Stimulated activated naive B cell treated with anti-CD40 and anti-IgM and Interleukin-4, amounts not matched to agents 10 μg/mL and 1 μg/mL and 100 μg/mL, for 72 hours (primary cell): ENCODE data around the gene ZNF785.
A peak's percentile ranks its signal among the peaks of the same experiment; 100 is the strongest.

Source experiments
- ATAC-seq, 2 donors: fragments of 150-1000 bp; cut with Tn5 transposase; replicated peaks; 2 replicates each; pipeline ENCODE4 v1.10.0; 2021; ENCODE audit warnings: moderate library complexity in 1 of 2
- DNase-seq: peaks from one replicate; pipeline ENCODE4 v3.0.0; 2021
- H3K27ac Mint-ChIP-seq: one replicate; pipeline ENCODE4 v1.8.0; 2022; ENCODE audit warnings: mild to moderate bottlenecking, mixed read lengths
- H3K27me3 Mint-ChIP-seq, 2 donors: one replicate each; pipeline ENCODE4 v1.8.0; 2022; ENCODE audit warnings: mixed read lengths in 2 of 2
- H3K36me3 Mint-ChIP-seq, 2 donors: one replicate each; pipeline ENCODE4 v1.8.0; 2022; ENCODE audit warnings: mixed read lengths in 2 of 2, mild to moderate bottlenecking in 1 of 2
- H3K4me1 Mint-ChIP-seq, 2 donors: one replicate each; pipeline ENCODE4 v1.8.0; 2022; ENCODE audit warnings: mixed read lengths in 2 of 2, mild to moderate bottlenecking in 1 of 2
- H3K4me3 Mint-ChIP-seq, 2 donors: one replicate each; pipeline ENCODE4 v1.8.0; 2022; ENCODE audit warnings: mild to moderate bottlenecking in 2 of 2, mixed read lengths in 2 of 2, moderate library complexity in 1 of 2
- H3K9me3 Mint-ChIP-seq, 2 donors: one replicate each; pipeline ENCODE4 v1.8.0; 2022; ENCODE audit warnings: mixed read lengths in 2 of 2, mild to moderate bottlenecking in 1 of 2

The ZNF785 gene

GRCh38 chr16:30588651-30589050, 3.2 kb upstream of the ZNF785 start:
- H3K27ac Mint-ChIP-seq = no peak overlapping the region
- peaks cover 0 to 4% of the 10 kb centered on the region in 2 donors for H3K36me3 Mint-ChIP-seq
- DNase-seq = no peak
- ATAC-seq = no peak
- peaks cover 2 to 18% of the 10 kb centered on the region in 2 donors for H3K4me1 Mint-ChIP-seq
- no peaks in the 10 kb centered on the region for H3K27me3 Mint-ChIP-seq
- no peaks in the 10 kb centered on the region for H3K9me3 Mint-ChIP-seq
- no peak overlapping the region for H3K4me3 Mint-ChIP-seq

- Mint-ChIP-seq H3K27ac (peak overlapping the region; percentile 97), H3K36me3 (peaks cover 15 to 17% of the 10 kb centered on the region in 2 donors), H3K9me3 (no peaks in the 10 kb centered on the region), H3K4me1 (peaks cover 7 to 33% of the 10 kb centered on the region in 2 donors), H3K4me3 (peak overlapping the region; percentile 96 to 97), H3K27me3 (no peaks in the 10 kb centered on the region)
- DNase-seq = no peak
- peak; percentile 35 to 43 for ATAC-seq
Observed at GRCh38 chr16:30585022-30585399, 486 bp downstream of the ZNF785 start.

- ATAC-seq (no peak), DNase-seq (no peak)
- no peak overlapping the region for H3K4me3 Mint-ChIP-seq
- peak overlapping the region; percentile 57 for H3K27ac Mint-ChIP-seq
- H3K27me3 Mint-ChIP-seq = no peaks in the 10 kb centered on the region
- peaks cover 13 to 17% of the 10 kb centered on the region in 2 donors for H3K36me3 Mint-ChIP-seq
- H3K9me3 Mint-ChIP-seq = no peaks in the 10 kb centered on the region
- peaks cover 7 to 33% of the 10 kb centered on the region in 2 donors for H3K4me1 Mint-ChIP-seq
Observed at GRCh38 chr16:30582611-30583340, 2.7 kb downstream of the ZNF785 start.

DNA sequence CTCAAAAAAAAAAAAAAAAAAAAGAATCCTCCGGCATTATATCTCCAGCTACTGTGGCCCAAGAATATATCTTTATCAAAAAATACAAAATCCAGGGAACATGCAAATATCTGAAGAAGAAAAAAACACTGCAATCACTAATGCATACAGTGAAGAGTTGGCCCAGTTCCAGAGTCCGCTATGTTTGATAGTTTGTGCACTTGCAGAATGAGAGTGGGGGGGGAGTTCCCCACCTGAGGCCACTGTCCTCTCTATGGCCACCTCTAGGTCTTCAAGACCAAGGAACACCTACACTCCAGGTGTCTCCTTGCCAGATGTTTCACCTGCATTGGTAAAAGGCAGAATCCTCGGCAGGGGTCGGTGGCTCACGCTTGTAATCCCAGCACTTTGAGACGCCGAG, 4.0 kb downstream of the ZNF785 start:
- no peaks in the 10 kb centered on the region for H3K9me3 Mint-ChIP-seq
- peaks cover 7 to 33% of the 10 kb centered on the region in 2 donors for H3K4me1 Mint-ChIP-seq

DNA sequence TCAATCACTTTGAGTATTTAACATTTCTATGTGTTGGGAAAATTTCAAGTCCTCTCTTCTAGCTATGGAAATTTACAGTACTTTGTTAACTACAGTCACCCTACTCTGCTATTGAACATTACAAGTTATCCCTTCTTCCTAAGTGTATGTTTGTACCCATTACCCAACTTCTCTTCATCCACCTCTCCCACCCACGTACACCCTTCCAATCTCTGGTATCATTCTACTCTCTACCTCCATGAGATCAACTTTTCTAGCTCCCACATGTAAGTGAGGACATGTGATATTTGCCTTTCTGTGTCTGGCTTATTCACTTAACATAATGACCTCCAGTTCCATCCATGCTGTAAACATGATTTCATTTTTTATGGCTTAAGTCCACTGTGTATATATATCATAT, 10.8 kb downstream of the ZNF785 start:
- ATAC-seq (no peak), DNase-seq (no peak)
- Mint-ChIP-seq H3K27ac (peak overlapping the region; percentile 22), H3K9me3 (no peaks in the 10 kb centered on the region), H3K4me1 (peaks cover 8 to 10% of the 10 kb centered on the region in 2 donors), H3K27me3 (no peaks in the 10 kb centered on the region), H3K4me3 (no peak overlapping the region), H3K36me3 (peaks cover 0 to 4% of the 10 kb centered on the region in 2 donors)

More for the DNA sequence above, 4.0 kb downstream of the ZNF785 start:
- no peaks in the 10 kb centered on the region for H3K27me3 Mint-ChIP-seq
- no peak overlapping the region for H3K4me3 Mint-ChIP-seq
- DNase-seq = no peak
- H3K36me3 Mint-ChIP-seq = peaks cover 13 to 17% of the 10 kb centered on the region in 2 donors
- no peak overlapping the region for H3K27ac Mint-ChIP-seq
- no peak for ATAC-seq

DNA sequence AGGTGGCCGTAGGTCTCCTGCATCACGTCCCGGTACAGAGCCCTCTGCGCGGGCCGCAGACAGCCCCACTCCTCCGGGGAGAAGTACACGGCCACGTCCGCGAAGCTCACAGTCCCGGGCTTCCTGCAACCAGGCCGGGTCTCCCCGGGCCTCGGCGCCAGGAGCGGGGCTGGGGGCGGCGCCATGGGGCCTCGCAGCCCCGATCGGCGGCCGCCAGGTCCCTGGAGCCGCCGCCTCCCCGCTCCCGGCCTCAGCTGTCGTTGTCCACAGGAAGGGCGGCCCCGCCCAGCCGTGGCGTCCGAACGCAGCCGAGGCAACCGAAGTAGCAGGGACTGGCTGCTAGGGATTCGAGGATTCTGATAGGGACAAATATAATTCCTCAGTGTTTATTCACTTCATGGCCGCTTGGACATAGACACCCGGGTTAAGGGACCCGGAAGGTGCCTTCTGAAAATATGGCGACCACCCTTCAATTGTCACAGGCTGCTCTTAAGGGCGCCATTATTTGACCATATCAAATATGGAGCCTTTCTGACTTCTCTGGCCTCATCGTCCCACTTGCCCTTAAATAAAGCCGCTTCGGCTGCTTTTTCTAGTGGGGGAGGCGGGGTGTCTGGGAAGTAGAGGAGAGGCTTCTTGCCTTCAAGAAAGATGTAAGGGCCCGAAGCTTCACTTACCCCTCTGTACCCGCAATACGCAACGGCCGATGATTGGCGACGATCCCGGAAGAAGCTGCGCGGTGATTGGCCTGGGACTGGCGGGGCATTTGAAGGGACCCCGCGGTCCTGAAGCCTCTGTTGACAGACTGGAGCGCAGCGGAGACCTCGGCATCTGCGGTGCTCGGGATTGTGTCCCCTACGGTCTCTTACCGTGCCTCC, 13.8 kb downstream of the ZNF785 start, which contains the start of gene ZNF688:
Gene ZNF688 (minus strand): TSS at position 270 of the 878 bp plus-strand sequence. CDS start 85 bp downstream, at position 185.
- ATAC-seq (peak; percentile 87 to 91), DNase-seq (peak; percentile 92)
- peaks cover 23 to 33% of the 10 kb centered on the region in 2 donors for H3K4me1 Mint-ChIP-seq

DNA sequence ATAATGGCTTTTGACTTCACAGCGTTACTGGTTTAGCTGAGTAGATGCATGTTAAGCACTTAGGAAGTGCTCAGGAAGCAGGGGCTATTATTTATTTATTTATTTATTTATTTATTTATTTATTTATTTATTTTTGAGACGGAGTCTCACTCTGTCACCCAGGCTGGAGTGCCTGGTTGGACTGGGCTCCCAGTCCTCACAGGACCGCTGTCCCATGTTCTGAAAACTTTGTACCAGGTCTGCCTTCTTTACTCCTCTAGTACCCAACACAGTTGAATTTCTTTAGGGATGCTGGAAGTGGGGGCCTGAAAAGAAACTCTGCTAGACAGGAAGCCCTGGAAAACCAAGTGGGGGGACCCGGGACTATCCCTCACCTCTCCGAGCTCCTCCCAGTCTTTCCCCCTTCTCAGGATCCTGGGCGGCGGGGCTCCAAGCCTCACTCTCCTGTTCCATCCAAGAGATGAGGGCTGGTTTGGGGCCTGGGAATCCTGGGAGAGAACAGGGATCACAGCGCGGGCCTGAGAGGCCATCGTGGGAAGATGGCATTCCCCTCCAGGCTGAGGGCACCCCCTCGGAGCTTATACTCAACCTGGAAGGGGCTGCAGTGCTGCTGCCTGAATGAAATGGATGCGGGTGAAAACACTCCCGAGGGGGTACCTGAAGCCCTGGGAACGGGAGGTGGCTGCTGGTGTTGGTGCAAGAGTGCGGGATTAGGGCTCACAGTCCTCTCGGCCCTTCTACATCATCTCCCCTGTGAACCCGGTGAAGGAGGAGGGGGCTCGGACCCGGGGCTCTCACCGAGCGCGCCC, 14.7 kb downstream of the ZNF785 start:
- no peak for DNase-seq

More for the DNA sequence above, 13.8 kb downstream of the ZNF785 start, which contains the start of gene ZNF688:
- peak within 1 kb of the TSS; percentile 97 for H3K27ac Mint-ChIP-seq
- no peaks in the 10 kb centered on the region for H3K27me3 Mint-ChIP-seq
- no peaks in the 10 kb centered on the region for H3K9me3 Mint-ChIP-seq
- H3K4me3 Mint-ChIP-seq = peak within 1 kb of the TSS; percentile 90 to 96
- peaks cover 0 to 4% of the 10 kb centered on the region in 2 donors for H3K36me3 Mint-ChIP-seq

GRCh38 chr16:30569746-30570635, 15.5 kb downstream of the ZNF785 start:
- ATAC-seq (no peak), DNase-seq (no peak)
- H3K4me3 Mint-ChIP-seq = no peak overlapping the region
- peaks cover 0 to 4% of the 10 kb centered on the region in 2 donors for H3K36me3 Mint-ChIP-seq
- H3K27me3 Mint-ChIP-seq = no peaks in the 10 kb centered on the region
- no peak overlapping the region for H3K27ac Mint-ChIP-seq
- H3K4me1 Mint-ChIP-seq = peaks cover 23 to 33% of the 10 kb centered on the region in 2 donors
- H3K9me3 Mint-ChIP-seq = no peaks in the 10 kb centered on the region

More for the DNA sequence above, 14.7 kb downstream of the ZNF785 start:
- H3K36me3 Mint-ChIP-seq = peaks cover 0 to 4% of the 10 kb centered on the region in 2 donors
- H3K27ac Mint-ChIP-seq = peak overlapping the region; percentile 97
- no peaks in the 10 kb centered on the region for H3K9me3 Mint-ChIP-seq
- H3K4me3 Mint-ChIP-seq = peak overlapping the region; percentile 90 to 96
- H3K4me1 Mint-ChIP-seq = peaks cover 23 to 33% of the 10 kb centered on the region in 2 donors
- ATAC-seq = no peak
- H3K27me3 Mint-ChIP-seq = no peaks in the 10 kb centered on the region

DNA sequence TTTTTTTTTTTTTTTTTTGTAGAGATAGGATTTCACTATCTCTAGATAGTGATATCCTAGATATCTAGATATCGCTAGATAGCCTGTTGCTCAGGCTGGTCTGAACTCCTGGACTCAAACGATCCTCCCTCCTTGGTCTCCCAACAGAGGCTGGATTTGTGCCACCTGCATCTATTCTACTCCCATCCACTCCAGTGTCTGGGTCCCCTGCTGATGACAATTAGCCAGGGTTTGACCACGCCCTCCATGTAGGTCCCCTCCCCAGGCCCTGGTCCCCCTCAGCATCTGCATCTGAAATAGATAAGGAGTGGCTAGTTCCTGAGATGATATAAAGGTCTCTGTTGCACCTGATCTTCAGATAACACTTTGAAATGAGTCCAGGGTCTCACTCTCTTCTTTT, 16.2 kb downstream of the ZNF785 start:
- Mint-ChIP-seq H3K27ac (peak overlapping the region; percentile 44), H3K36me3 (no peaks in the 10 kb centered on the region), H3K27me3 (no peaks in the 10 kb centered on the region), H3K4me1 (peaks cover 21 to 33% of the 10 kb centered on the region in 2 donors), H3K9me3 (no peaks in the 10 kb centered on the region), H3K4me3 (no peak overlapping the region)
- DNase-seq (no peak), ATAC-seq (no peak)

DNA sequence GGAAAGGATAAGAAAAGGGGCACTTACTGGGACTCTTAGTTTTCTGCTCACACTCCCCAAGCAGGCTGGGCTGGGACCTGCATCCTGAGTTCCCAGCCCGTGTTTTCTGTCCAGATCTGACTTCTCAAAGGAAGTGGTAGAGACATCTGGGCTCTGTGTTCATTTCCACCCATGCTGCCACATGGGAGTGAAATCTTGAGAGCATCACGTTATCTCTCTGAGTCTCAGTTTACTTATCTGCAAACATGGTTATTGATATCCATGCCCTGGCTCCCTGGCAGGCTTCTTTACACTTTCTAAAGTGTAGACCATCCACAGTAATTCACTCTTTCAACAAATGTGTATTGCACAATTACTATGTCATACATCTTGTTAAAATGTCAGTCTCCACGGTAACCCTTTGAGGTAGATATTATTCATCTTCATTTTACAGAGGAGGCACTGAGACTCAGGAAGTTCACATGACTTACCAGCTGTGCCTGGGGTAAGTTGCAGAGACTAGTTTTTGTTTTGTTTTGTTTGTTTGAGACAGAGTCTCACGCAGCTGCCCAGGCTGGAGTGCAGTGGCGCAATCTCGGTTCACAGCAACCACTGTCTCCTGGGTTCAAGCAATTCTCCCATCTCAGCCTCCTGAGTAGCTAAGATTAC, 17.4 kb downstream of the ZNF785 start:
- Mint-ChIP-seq H3K9me3 (no peaks in the 10 kb centered on the region), H3K36me3 (no peaks in the 10 kb centered on the region), H3K27ac (peak overlapping the region; percentile 87)

DNA sequence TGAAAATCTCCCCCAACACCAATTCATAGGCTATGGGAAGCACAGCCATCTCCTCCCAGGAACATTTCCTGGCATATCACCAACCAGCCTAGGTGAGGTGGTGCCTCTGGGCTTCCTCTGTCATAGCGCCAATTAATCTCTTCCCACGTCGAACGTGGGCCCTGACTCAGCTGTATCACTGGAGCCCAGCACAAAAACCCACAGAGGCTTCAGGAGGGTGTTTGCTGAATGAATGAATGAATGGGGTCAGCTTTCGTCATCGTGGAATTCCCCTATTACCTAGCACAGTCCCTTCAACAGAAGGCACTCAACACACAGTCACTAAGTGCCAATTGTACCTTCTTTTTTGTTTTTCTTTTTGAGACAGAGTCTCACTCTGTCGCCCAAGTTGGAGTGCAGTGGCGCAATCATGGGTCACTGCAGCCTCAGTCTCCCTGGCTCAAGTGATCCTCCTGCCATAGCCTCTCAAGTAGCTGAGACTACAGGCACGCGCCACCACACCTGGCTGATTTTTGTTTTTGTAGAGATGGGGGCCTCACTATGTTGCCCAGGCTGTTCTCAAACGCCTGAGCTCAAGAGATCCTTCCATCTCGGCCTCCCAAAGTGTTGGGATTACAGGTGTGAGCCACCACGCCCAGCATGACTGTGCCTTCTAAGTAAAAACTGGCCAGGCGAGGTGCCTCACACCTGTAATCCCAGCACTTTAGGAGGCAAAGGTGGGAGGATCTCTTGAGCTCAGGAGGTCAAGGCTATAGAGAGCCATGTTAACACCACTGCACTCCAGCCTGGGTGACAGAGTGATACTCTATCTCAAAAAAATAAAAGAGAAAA, 18.1 kb downstream of the ZNF785 start:
- Mint-ChIP-seq H3K9me3 (no peaks in the 10 kb centered on the region), H3K4me3 (no peak overlapping the region), H3K4me1 (peaks cover 19 to 32% of the 10 kb centered on the region in 2 donors), H3K27ac (peak overlapping the region; percentile 87), H3K27me3 (no peaks in the 10 kb centered on the region), H3K36me3 (no peaks in the 10 kb centered on the region)
- DNase-seq = no peak
- no peak for ATAC-seq

More for the DNA sequence above, 17.4 kb downstream of the ZNF785 start:
- DNase-seq (no peak), ATAC-seq (peak; percentile 19 to 35)
- Mint-ChIP-seq H3K4me1 (peaks cover 20 to 33% of the 10 kb centered on the region in 2 donors), H3K4me3 (peak overlapping the region in 1 of 2 donors; percentile 36), H3K27me3 (no peaks in the 10 kb centered on the region)

GRCh38 chr16:30566531-30566930, 19.0 kb downstream of the ZNF785 start:
- no peaks in the 10 kb centered on the region for H3K36me3 Mint-ChIP-seq
- ATAC-seq = no peak
- H3K9me3 Mint-ChIP-seq = no peaks in the 10 kb centered on the region
- no peak overlapping the region for H3K27ac Mint-ChIP-seq
- H3K4me3 Mint-ChIP-seq = no peak overlapping the region
- no peaks in the 10 kb centered on the region for H3K27me3 Mint-ChIP-seq
- DNase-seq = no peak
- H3K4me1 Mint-ChIP-seq = peaks cover 16 to 33% of the 10 kb centered on the region in 2 donors
